Renal pelvis (tissue), 4 donors: Measurements from ENCODE around the gene SCT. TPM values are rescaled to one million over a fixed set of nuclear protein-coding genes. Genes with fewer than 3 reads are reported as not detected.

Experiments used
- DNase-seq: peaks from one replicate; pipeline ENCODE4 v3.0.0-alpha.2; 2013
- polyA plus RNA-seq, 3 donors: library from polyadenylated mRNA; unstranded; fragments of 120-200 nt; gene quantifications; one replicate each; pipeline ENCODE4 v1.2.1, GENCODE V29; 2013; ENCODE audit not compliant: insufficient read length in 3 of 3

SCT gene
- polyA plus RNA-seq, 3 donors: 0.87 to 2.3 (median 2.3) TPM

DNA sequence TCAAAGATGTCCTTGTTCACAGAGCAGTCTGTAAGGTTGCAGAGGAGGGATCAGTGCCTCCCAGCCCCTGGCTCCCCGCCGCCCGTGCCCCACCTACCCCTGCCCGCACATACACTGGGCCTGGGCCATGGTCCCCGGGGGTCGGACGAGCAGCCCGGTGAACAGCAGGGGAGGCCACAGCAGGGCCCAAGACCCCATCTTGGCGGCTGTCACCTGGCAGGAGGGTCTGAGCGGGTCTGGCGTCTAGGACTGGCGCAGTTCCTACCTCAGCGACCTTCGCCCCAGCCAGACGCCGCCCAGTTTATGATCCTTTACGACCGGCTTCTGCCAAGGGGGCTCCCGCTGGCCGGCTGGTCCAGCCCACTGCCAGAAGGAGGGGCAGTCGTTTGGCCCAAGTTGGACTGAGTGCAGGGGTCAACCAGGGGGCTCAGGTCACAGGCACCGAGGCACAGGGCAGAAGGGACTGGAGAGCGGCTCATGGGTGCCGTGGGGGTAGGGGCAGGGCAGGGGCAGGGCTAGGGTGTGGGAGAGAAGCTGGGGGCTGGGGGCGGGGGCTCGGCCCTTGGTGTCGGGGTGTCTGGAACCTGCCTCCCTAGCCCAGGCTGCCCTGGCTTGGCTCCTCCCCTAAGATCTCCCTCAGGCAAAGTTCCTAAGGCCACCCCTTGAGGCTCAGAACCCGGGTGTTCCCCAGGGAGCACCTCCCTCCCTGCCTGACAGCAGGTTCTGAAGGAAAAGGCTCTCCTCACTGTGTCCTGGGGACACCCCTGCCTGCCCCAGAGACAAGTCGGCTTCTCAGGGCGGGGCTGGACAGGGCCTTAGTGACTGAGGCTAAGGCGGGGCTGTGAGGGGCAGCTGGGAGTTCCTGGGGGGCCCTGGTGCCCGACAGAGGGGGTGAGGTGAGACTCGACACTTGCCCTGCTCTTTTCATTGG is 2.0 kb downstream of the SCT start, which contains the start of gene CDHR5:
Gene CDHR5, minus strand, starts transcription at position 251 of the 931 bp plus-strand sequence. Its CDS starts 53 bp downstream, at position 198.
- no peak for DNase-seq

DNA sequence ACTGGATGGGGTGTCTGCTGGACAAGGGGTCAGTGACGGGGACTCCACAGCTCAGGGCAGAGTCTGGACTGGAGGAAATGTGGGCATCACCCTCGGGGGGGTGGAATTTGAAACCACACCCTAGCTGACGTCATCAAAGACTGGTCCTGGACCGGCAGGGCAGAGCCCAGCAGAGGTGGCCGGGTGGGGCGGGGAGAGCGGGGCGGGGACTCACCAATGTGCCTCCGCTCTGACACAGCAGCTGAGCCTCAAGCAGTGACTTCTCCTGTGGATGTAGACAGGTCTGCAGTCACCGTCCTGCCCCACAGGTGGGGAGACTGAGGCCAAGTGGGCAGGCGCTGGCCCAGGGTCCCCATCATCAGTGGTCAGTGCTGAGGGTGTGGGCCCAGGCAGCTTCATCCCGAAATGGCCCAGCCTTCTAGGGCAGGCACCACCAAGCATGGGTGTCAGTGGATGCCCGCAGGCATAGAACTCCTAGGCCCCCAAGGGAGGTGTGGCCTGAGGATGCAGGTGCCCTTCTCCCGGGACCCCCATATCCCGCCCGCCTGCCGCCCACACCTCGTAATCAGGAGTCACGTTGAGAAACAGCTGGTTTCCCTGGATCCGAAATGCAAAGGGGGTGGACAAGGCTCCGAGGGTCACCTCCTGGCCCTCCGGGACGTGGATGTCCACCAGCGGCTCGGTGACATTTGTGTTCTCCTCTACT is 2.8 kb downstream of the SCT start:
- DNase-seq: no peak

DNA sequence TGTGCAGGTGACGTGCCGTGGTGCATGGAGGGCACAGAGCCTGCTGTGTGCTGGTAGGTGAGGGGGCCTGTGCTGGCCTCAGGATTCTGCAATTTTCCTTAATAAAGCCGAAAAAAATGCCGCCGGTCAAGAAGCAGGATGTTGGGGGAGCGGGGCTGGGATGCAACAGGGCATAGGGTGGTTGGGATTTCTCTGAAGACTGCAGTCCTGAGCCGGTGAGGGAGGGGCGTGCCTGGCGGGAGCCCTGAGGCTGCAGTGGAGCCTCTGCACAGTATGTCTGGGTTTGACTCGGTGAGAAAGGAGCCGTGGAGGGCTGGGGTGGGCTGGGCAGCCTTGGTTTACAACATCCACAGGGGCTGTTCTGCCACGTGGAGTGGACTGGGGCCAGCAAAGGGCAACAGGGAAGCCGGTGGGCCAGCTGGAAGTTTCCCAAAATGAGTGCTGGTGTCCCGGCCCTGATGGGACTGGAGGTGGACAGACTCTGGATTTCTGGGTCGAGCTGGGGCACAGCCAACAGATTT is 3.6 kb downstream of the SCT start:
- no peak for DNase-seq

DNA sequence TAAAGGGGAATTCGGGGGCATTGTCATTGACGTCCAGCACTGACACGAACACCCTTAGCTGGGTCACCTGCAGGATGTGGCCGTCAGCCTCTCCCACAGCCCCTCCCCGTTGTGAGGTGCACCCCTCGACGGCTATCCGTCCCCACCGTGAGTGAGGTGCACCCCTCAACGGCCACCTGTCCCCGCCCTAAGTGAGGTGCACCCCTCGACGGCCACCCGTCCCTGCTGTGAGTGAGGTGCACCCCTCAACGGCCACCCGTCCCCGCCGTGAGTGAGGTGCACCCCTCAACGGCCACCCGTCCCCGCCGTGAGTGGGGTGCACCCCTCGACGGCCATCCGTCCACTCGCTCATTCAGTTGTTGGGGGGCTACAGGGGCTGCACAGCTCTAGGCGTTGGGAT is 5.1 kb downstream of the SCT start:
- DNase-seq: no peak

DNA sequence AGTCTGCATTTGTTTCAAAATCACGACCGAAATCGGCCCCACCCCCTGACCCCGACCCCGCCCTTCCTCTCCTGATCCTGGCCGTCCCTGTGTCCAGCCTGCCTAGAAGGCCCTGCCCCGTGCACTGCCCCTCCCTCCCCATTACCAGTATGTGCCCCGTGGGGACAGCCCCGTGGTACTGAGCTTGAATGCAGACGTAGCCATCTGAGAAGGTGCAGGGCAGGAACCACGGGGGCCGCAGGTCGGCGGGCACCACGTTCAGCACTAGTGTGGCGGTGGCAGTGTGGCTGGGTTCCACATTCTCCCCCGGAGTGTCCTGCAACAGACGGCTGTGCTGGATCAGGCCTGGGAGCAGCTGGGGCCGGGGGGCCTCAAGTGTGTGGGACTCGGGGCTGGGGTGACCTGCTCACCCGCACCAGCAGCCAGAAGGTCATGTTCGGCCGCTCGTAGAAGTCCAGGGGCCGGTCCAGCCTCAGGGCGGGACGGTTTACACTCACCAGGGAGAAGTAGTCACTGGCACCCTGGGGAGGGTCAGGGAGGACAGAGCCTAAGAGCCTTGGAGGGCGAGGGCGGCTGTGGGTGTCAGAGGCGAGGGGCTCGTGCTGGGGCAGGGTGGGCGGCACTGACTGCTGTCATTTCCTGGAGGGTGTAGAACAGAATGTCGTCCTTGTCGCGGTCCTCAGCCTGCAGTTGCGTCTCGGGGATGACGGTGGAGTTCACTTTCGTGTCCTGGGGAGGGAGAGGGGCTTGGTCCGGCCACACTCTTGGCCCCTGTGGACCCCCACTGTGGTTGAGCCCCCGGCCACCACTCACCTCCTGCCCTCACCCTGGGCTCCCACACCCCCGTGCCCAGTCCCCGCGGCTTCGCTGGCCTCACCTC is 5.8 kb downstream of the SCT start:
- DNase-seq: no peak

DNA sequence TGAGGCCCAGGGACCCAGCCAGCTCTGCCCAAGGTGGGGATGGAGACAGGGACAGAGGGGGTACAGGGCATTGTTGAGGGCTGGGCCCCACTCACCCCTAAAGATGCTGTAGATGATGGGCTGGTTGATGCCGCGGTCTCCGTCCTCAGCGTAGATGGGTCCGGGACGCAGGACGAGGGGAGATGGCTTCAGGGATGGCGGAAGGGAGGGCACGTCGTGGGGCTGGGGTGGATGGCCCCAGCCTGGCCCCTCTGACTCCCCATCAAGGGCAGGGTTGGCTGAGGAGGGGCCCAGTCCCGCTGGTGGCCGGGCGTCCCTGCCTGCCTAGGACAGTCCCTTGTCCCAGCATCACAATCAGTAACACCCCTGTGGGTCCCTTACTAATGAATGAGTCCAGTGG is 6.8 kb downstream of the SCT start:
- no peak for DNase-seq

DNA sequence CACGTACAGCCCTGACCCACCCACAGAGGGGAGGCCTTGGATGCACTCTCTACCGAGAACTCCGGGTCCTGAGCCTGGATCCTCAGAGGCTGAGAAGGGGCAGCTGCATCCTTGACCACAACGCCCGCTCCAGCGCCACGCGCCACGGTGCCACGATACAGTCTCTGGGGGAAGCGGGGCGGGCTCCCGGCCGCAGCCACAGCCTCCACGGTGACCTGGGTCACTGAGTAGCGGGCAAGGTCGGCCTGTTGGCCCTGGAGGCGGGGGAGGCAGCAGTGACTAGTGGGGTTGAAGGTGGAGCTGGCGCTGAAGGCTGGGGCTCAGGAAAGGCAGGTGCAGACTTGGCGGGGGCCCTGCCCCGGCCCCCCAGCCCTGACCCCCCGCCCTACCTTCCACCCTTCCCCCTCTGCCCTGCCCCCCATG is 7.3 kb downstream of the SCT start:
- DNase-seq: no peak

DNA sequence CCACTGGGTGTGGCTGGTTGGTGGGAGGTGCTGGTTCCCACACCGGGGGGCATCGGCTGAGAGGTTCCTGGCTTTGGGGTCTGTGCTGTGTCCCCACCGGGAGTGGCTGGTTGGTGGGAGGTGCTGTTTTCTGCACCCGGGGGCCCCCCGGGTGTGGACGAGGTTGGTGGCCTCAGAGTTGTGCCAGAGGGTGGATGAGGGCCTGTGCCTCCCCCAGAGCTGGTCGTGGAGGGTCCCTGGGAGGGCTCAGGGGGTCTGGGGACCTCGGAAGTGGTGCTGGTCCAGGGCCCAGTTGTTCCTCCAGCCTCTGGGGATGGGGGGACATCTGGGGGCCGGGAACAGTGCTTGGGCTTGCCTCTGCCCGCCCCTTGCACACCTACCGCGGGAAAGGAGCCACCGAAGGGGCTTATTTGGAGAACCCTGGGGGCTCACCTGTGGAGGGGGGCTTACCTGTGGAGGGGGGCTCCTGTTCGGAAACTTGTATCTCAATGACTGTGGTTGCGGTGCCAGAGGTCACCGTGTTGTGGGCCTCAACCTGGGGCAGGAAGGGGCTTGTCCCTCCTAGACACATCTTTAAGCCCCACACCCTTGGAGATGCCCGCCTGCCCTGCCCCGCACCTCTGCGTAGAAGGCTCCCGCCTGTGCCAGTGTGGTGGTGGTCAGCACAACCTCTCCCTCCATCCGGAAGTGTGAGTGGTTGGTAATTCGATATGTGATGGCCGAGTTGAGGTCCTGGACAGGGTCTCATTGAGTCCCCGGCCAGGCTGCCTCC is 7.9 kb downstream of the SCT start:
- no peak for DNase-seq

DNA sequence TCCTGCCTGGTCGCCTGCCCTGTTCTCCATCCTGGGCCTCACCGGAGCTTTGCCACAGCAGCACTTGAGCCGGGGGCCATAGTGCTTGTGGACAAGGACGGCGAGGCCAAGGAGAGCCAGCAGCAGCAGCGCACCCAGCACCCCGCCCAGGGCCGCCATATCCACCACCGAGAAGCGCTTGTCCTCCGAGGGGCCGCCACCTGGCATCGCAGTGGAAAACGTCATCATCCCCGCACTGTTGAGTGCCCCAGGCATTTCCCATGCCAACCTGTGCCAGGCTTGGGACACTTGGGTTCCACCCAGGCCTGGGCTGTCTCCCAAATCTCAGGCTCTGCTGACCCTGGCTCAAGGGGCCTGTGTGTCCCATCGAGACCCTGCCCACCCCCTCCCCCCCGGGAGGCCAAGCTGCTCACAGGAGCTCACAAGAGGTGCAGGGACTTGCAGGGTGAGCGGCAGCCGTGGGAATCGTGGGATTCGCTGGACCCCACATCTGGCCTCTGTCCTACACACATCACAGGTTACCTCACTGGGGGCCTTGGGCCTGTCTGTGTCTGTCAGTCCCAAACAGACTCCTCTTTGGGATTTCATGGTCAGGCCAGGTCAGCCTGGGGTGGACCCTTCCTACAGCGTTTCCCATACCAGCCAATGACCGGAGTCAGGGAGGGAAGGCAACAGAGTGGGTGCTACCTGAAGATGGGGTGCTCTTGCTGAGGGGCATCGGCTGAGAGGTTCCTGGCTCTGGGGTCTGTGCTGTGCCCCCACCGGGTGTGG is 8.9 kb downstream of the SCT start:
- DNase-seq: no peak

DNA sequence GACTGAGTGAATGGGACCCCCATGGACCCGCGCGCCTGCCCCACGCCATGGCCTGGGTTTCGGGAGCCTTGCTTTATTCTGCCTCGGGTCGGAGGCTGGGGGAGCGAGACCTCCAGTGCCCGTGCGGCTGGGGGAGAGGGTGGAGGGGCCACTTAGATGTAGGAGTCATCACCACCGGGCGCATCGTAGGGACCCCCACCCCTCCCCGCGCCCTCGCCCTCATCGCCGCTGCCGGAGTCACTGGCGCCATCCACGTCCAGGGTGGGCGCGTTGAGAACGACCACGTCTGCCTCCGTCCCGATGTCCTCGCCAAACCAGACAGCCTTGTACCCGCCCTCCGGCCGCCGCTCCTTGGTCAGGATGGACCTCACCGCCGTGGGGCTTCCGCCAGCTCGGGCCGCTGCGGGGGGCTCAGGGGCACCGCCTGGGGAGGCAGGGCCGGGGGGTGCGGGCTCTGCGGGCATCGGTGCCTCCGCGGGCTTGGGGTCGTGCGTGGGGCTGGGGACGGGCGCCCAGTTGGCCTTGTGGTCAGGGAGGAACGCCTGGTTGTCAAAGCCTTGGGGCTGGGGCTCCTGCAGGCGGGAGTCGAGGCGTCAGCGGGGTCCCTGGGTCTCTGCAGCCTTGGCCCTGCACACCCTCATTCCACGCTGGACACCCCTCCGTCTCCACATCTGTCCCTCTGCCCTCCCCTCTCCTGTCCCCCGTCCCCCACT is 9.6 kb downstream of the SCT start:
- DNase-seq: no peak

DNA sequence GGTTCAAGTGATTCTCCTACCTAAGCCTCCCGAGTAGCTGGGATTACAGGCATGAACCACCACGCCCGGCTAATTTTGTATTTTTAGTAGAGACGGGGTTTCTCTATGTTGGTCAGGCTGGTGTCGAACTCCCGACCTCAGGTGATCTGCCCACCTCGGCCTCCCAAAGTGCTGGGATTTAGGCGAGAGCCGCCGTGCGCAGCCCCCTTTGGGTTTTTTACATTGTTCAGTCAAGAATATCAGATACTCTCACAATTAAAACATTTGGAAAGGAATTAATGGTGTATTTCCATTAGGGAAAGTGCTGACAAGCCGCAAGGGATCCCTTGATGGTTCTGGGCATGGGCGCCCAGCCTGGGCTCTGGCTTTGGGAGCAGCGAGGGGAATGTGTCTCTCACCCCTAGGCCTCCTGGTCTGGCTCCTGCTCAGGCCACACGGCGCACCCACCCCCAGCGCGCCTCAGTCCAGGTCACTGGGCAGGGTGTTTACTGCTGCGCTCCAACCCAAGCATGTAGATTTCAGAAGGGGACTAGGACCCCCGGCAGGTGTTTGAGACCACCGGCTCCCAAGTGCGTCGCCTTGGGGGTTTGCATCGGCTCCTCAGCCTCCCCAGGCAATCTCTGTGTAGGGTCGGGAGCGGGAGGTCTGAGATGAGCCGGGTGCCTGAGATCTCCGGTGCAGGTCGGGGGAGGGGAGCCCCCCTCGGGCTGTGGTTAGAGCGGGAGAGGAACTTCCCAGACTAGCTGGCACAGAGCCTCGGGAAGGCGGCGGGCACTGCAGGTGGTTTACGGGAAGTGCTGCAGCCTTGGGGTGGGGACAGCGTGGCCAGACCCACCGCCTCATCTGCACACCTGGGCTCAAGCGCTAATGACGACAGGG is 10.4 kb downstream of the SCT start:
- no peak for DNase-seq

DNA sequence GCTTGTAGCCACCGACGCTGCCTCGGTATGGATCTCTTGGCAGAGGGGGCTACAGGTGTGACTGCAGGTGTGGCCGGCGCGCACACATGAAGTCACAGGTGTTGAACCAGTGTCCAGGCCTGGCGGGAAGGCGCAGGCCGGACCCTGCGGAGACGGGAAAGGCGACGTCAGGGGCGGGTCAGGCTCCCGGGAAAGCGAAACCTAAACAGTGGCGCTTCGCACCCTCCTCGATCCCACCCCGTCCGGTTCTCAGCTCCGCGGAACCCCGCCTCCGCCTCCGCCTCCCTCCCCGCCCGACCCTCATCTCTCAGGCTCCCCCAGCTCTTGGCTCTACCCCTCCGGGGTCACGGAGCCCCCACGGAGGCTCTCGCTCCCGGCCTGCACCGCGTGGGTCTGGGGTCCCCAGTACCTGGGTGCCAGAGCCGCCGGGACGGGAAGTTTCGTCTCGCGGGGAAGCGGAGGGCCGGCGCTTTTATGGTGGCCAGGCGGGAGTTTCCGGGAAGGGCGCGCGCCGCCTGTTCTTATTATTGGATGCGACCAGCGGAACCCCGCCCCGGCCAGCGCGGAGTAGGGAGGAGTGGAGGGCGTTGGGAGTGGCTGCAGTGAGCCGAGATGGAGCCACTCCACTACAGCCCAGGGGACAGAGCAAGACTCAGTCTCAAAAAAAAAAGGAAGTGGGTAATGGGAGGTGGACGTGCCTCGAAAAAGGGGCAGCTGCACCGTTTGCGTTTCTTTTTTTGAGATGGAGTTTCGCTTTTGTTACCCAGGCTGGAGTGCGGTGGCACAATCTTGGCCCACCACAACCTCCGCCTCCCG is 11.3 kb downstream of the SCT start, which contains the start of gene IRF7:
Gene IRF7, minus strand, starts transcription at position 447 of the 816 bp plus-strand sequence. CDS start 586 bp downstream, outside the sequence.
- DNase-seq: peak; percentile 94

DNA sequence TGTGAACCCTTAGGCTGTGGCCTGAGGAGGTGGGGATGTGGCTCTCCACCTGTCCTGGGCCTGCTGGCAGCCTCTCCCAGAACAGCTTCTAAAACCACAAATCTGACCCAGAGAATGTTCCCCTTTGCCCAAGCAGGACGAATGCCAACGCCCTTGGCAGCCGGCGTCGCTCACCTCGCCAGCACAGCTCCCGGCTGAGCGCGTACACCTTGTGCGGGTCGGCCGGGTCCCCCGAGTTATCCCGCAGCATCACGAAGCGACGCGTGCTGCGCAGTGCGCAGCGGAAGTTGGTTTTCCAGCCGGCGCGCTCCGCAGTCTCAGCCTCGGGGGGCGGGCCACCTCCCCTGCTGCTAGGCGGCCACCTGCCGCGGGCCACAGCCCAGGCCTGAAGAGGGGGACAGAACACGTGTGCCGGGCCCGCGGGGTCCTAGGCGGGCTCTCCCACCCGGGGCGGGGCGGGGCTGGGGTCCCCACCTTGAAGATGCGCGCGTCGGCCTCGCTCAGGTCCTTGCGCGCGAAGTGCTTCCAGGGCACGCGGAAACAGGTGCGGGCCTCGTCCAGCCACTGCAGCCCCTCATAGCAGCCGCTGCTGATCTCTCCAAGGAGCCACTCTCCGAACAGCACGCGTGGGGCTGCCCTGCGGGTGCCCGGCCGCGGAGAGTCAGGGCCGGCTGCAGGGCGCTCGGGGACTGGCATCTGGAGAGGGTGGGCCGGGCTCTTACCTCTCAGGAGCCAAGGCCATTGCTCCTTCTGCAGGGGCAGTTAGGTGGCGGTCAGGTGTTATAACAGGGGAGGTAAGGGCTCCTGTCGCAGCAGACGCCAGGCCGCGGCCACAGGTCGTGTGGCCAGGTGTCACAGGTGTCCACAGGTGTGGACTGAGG is 12.1 kb downstream of the SCT start:
- no peak for DNase-seq

DNA sequence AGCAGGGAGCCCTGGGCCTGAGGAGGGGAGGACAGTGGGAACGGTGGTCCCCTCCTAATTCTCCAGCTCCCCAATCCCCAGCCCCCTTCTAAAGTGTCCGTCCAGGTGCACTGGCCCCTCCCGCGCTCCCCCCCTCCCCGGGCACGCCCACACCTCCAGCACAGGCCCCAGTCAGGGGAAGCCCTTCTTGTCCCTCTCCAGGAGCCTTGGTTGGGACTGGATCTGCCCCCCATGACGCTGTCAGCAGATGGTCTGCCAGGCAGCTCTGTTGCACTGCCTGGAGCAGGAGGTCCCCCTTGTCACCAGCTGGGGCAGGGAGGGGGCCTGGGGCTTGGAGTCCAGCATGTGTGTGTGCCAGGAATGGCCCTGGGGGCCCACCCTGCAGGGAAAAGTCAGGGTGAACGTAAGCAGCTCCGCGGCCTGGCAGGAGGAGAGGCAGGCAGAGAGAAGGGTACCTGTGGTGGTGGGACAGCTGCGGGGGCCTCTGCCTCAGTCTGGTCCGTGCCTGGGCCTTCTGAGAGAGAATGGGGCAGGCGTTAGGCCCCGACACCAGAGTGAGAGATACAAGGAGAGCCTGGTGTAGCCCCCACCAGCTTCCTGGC is 12.9 kb downstream of the SCT start:
- no peak for DNase-seq

DNA sequence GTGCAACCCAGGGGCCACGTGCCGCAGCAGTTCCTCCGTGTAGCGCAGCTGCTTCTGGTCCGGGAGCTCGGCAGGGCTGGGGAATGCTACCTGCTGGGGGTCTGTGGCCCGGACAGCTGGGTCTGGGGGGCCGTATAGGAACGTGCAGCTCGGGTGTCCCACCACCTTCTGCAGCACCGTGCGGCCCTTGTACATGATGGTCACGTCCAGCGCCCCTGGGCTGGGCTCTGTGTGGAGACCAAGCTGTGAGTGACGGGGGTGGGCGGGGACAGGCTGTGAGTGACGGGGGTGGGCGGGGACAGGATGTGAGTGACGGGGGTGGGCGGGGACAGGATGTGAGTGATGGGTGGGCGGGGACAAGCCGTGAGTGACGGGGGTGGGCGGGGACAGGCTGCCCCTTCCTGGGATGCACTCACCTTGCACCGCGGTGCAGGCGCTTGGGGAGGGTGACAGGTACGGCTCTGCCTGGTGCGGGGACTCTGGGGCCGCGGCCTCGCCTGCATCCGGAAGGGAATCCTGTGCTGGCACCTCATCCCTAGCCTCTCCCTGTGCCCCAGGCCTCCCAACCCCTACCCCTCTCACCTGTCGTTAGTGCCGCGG is 13.5 kb downstream of the SCT start:
- no peak for DNase-seq

DNA sequence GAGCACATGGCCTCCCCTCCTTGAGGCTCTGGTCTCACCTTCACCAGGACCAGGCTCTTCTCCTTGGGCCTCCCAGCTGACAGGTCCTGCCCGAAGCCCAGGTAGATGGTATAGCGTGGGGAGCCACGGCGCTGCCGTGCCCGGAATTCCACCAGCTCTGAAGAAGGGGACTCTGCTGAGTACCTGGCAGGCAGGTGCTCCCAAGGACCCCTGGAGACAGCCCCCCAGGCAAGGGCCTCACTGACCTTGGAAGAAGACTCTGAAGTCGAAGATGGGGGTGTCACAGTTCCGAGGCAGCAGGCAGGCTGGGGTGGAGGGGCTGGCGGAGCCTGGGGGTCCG is 14.1 kb downstream of the SCT start:
- no peak for DNase-seq
